ENCODE measurements around the gene TCF7. TPM values are rescaled to one million over a fixed set of nuclear protein-coding genes. Genes with fewer than 3 reads are reported as not detected.

Gene TCF7
- total RNA-seq, 2 donors from 2014 or later: 4.3 to 9.4 TPM

DNA sequence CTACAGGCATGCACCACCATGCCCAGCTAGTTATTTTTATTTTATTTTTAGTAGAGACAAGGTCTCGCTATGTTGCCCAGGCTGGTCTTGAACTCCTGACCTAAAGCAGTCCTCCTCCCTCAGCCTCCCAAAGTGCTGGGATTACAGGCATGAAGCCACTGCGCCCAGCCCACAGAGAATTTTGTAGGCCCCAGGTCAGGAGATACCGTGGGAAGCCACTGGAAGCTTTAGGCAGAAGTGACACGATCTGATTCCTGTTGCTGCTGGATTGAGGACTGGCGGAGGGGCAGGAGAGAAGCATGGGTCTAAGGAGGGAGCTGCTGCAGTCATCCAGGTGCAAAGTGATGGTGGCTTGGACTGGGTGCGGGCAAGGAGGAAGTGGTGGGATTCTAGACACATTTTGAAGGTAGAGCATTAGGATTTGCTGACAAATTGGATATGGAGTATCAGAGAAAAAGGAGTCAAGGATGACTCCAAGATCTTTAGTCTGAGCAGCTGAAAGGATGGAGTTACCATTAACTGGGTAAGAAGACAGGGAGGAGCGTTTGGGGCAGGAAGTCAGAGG lies 20.7 kb downstream of the TCF7 start:
- TF ChIP-seq, protein P1, sequence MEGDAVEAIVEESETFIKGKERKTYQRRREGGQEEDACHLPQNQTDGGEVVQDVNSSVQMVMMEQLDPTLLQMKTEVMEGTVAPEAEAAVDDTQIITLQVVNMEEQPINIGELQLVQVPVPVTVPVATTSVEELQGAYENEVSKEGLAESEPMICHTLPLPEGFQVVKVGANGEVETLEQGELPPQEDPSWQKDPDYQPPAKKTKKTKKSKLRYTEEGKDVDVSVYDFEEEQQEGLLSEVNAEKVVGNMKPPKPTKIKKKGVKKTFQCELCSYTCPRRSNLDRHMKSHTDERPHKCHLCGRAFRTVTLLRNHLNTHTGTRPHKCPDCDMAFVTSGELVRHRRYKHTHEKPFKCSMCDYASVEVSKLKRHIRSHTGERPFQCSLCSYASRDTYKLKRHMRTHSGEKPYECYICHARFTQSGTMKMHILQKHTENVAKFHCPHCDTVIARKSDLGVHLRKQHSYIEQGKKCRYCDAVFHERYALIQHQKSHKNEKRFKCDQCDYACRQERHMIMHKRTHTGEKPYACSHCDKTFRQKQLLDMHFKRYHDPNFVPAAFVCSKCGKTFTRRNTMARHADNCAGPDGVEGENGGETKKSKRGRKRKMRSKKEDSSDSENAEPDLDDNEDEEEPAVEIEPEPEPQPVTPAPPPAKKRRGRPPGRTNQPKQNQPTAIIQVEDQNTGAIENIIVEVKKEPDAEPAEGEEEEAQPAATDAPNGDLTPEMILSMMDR (IDR thresholded peaks at IDR 0.05): no peak
- Histone ChIP-seq H3K27ac (no peak overlapping the region), H3K9ac (ENCODE audit: low read depth in 2 of 2, low read length in 2 of 2) (no peak overlapping the region), H3K4me3 (no peak overlapping the region), H3K36me3 (no peaks in the 10 kb centered on the region), H3K4me1 (no peaks in the 10 kb centered on the region), H3K27me3 (no peaks in the 10 kb centered on the region), H3K9me3 (no peaks in the 10 kb centered on the region)
- intact Hi-C loops (cut with DNase I): no loop called here
- DNase-seq: no peak

DNA sequence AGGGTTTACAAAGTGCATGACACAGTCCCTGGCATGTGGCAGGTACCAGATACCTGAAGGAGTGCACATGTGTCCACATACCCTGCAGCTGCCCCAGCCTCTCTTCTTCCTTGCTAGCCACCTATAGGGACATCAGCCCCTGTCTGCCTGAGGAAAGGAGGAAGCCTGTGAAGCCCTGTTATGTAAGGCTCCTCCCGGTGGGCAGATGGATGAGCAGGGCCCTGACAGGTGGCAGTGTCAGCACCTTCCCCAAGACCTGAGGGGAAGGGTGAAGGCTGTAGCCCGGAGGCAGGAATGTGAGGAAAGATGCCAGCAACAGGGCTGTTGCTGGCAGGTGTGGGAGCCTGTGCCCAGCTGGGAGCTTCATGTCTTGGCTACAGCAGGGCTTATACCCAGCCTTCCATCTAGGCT lies 21.7 kb downstream of the TCF7 start:
- H3K4me3 ChIP-seq: no peak overlapping the region
- no peak for DNase-seq
- H3K4me1 ChIP-seq: no peaks in the 10 kb centered on the region
- no peaks in the 10 kb centered on the region for H3K36me3 ChIP-seq
- intact Hi-C loops (cut with DNase I): no loop called here
- H3K27ac ChIP-seq: no peak overlapping the region
- TF ChIP-seq, protein P1 (IDR thresholded peaks at IDR 0.05): no peak
- no peaks in the 10 kb centered on the region for H3K9me3 ChIP-seq
- no peak overlapping the region for H3K9ac ChIP-seq (ENCODE audit: low read depth in 2 of 2, low read length in 2 of 2)
- H3K27me3 ChIP-seq: no peaks in the 10 kb centered on the region

DNA sequence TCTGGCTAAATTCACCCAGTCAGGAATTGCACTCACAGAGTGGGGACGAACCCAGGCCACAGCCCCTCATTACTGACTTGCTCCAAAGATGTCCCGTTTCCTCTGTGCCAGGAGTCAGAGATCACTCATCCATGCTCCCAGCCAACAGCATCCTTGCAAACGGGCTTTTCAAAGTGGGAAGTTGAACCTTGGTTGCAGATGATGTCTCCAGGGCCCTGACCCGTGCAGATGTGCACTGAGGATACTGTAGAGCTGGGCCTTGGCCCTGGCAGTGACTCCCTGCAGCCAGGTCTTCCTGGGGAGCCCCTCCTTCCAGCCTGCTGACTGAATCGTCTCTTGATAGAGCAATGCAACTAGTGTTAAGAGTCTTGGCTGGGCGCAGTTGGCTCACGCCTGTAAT lies 22.3 kb downstream of the TCF7 start:
- no peak for DNase-seq
- Histone ChIP-seq H3K9me3 (no peaks in the 10 kb centered on the region), H3K9ac (ENCODE audit: low read depth in 2 of 2, low read length in 2 of 2) (no peak overlapping the region), H3K27ac (no peak overlapping the region), H3K36me3 (no peaks in the 10 kb centered on the region), H3K4me1 (no peaks in the 10 kb centered on the region), H3K4me3 (no peak overlapping the region), H3K27me3 (no peaks in the 10 kb centered on the region)
- intact Hi-C loops (cut with DNase I): no loop called here
- TF ChIP-seq, protein P1 (IDR thresholded peaks at IDR 0.05): no peak

DNA sequence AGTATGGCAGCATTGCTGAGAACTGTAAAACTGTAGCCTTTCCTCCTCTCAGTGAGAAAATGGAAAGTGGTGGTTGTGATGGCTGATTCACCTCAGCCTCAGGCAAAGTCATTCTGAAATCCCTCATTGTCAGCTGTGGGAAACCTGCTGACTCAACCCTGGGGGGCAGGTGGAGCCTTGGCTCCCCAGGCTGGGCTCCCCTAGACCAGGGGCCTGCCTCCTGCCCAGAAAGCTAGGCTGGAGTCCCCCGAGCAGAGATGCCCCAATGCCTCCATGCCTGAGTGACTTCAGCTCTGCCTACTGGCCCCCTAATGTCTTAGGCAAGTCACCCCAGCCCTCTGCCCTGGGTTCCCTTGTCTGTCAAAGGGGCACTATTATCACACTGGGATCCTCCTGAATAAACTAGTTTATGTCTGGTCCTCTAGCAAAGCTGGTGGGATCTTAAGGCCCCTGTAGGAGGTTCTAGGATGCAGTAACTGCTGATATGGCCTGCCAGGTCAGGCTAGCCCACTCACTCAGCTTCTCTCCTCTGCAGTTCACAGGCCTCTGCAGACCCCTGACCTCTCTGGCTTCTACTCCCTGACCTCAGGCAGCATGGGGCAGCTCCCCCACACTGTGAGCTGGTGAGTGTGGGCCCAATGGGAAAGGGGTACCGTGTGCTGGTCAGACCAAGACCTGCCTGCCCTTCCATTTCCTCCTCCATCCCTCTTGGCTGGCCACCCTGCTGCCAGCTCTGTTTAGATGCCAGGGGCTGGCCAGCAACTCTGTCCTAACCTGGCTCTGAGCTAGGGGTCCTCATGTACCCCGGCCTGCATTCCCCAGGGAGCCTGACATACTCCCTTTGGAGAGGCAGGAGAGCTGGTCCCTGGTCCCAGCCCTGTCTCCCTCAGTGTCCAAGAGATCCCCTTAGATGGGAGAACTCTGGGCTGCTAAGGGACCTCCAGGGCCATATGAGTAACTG lies 24.2 kb downstream of the TCF7 start:
- TF ChIP-seq, protein P1 (IDR thresholded peaks at IDR 0.05): no peak
- Histone ChIP-seq H3K27me3 (no peaks in the 10 kb centered on the region), H3K9ac (ENCODE audit: low read depth in 2 of 2, low read length in 2 of 2) (no peak overlapping the region), H3K36me3 (no peaks in the 10 kb centered on the region), H3K4me1 (no peaks in the 10 kb centered on the region), H3K27ac (no peak overlapping the region), H3K9me3 (no peaks in the 10 kb centered on the region), H3K4me3 (no peak overlapping the region)
- no peak for DNase-seq
- intact Hi-C loops (cut with DNase I): no loop called here

DNA sequence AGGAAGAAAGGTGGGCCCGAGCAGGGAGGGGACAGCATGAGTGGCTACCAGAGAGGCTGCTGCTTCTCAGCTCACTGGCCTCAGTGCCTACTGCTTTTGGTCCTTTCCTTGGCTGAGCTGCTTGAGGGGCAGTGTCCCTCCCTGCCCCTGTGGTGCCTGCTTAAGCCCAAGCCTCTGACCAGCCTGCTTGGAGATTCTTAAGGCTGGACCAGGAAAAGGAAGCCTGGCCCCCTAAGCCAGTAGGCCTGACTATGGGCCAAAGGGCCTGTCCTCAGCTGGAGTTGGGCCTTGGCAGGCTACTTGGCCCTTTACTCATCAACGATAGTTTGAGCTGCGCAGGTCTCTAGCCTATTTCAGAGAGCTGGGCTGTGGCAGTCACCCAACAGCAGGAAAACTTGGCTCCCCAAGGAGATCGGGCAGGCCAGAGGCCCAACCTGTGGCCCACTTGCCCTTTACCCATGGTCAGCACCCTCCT lies 24.9 kb downstream of the TCF7 start:
- Histone ChIP-seq H3K4me1 (no peaks in the 10 kb centered on the region), H3K36me3 (no peaks in the 10 kb centered on the region), H3K4me3 (no peak overlapping the region), H3K27me3 (no peaks in the 10 kb centered on the region), H3K27ac (no peak overlapping the region), H3K9me3 (no peaks in the 10 kb centered on the region), H3K9ac (ENCODE audit: low read depth in 2 of 2, low read length in 2 of 2) (no peak overlapping the region)
- DNase-seq: no peak
- intact Hi-C loops (cut with DNase I): no loop called here
- TF ChIP-seq, protein P1 (IDR thresholded peaks at IDR 0.05): no peak
